NT2/D1 (cell line): ENCODE data around the gene EPS8L3.

ENCODE experiments used
- SUZ12 ChIP-seq: IDR thresholded peaks from 2 replicates; pipeline ENCODE4 v1.6.1; 2011; ENCODE audit not compliant: insufficient read length, insufficient read depth; ENCODE audit errors: extremely low read depth
- YY1 ChIP-seq: IDR thresholded peaks from 2 replicates; pipeline ENCODE4 v1.6.1; 2011; ENCODE audit not compliant: insufficient read length, insufficient read depth
- ZNF274 ChIP-seq: IDR thresholded peaks from 2 replicates; pipeline ENCODE4 v1.6.1; 2011; ENCODE audit warnings: mild to moderate bottlenecking, low read depth, low read length

GRCh38 chr1:109763646-109764415, at the start of gene EPS8L3:
- TF ChIP-seq ZNF274 (no peak), YY1 (no peak), SUZ12 (no peak)
